Thymus (tissue), 14 donors: Measurements from ENCODE around the gene DNAI4. TPM values are rescaled to one million over a fixed set of nuclear protein-coding genes. Genes with fewer than 3 reads are reported as not detected.
"Not testable (repeated sequence)": the region's sequence is repeated elsewhere in the genome, so short reads cannot be mapped to it uniquely, and the experiment has no call there.

Experiments
- DNase-seq, 9 donors: peaks; one replicate each; pipeline ENCODE4 v3.0.0-alpha.2; 2013; ENCODE audit warnings: low spot score in 9 of 9, low read depth in 6 of 9, missing footprints in 1 of 9
- H3K27ac ChIP-seq, 2 donors: one replicate each; pipeline ENCODE4 v1.5.1; 2013; ENCODE audit warnings: control low read depth in 1 of 2, low read depth in 1 of 2, low read length in 1 of 2, mild to moderate bottlenecking in 1 of 2, moderate library complexity in 1 of 2
- H3K27me3 ChIP-seq, 2 donors: one replicate each; pipeline ENCODE4 v1.5.1; 2013; ENCODE audit warnings: low read length in 1 of 2; ENCODE audit not compliant: control insufficient read depth in 2 of 2, insufficient read depth in 1 of 2
- H3K36me3 ChIP-seq, 2 donors: one replicate each; pipeline ENCODE4 v1.5.1; 2013; ENCODE audit warnings: low read length in 1 of 2, mild to moderate bottlenecking in 1 of 2, moderate library complexity in 1 of 2; ENCODE audit not compliant: control insufficient read depth in 2 of 2, insufficient read depth in 2 of 2
- H3K4me1 ChIP-seq, 2 donors: one replicate each; pipeline ENCODE4 v1.5.1; 2013; ENCODE audit warnings: low read length in 2 of 2; ENCODE audit not compliant: control insufficient read depth in 2 of 2, insufficient read depth in 2 of 2
- H3K4me3 ChIP-seq, 2 donors: one replicate each; pipeline ENCODE4 v1.5.1; 2013; ENCODE audit warnings: low read length in 2 of 2, control low read depth in 1 of 2, mild to moderate bottlenecking in 1 of 2
- H3K9me3 ChIP-seq, 2 donors: one replicate each; pipeline ENCODE4 v1.5.1; 2013; ENCODE audit warnings: low read length in 1 of 2, mild to moderate bottlenecking in 1 of 2; ENCODE audit not compliant: control insufficient read depth in 2 of 2, insufficient read depth in 1 of 2
- WGBS: extraction: QIAGEN DNeasy Blood & Tissue Kit; methylation state at CpG from one replicate; pipeline ENCODE4 v1.1.7; 2013; 5-methylcytosine and 5-hydroxymethylcytosine counted together
- long read RNA-seq, 10 donors: transcript quantifications; one replicate each; lab custom pipeline, GENCODE V29; 2026
- polyA plus RNA-seq: library from polyadenylated mRNA; stranded (reverse); fragments of 200-250 nt; gene quantifications from one replicate; pipeline ENCODE4 v1.2.3, GENCODE V29; 2013
- total RNA-seq: library from RNA; stranded (reverse); fragments of 120-200 nt; gene quantifications from one replicate; pipeline ENCODE4 v1.2.4, GENCODE V29; 2013
- donor health status: healthy.

Gene DNAI4
- total RNA-seq (14.3 TPM), polyA plus RNA-seq (4.9 TPM)
- long read RNA-seq, donor 1, result 0 reads
- long read RNA-seq, donor 2, partial matches to known transcripts, result 56 of 62 reads
- long read RNA-seq, donor 2, other reads (novel, unspliced or antisense), result 6 of 62 reads
- long read RNA-seq, donor 3, partial matches to known transcripts, result 5 of 5 reads
- long read RNA-seq, donor 3, other reads (novel, unspliced or antisense), result 0 of 5 reads
- long read RNA-seq, donor 4, result 0 reads
- long read RNA-seq, donor 5, partial matches to known transcripts, result 0 of 2 reads
- long read RNA-seq, donor 5, other reads (novel, unspliced or antisense), result 0 of 2 reads
- long read RNA-seq, donor 6, partial matches to known transcripts, result 0 of 1 reads
- long read RNA-seq, donor 6, other reads (novel, unspliced or antisense), result 0 of 1 reads
- long read RNA-seq, donor 7, result 0 reads
- long read RNA-seq, donor 8, result 0 reads
- long read RNA-seq, donor 9, partial matches to known transcripts, result 5 of 5 reads
- long read RNA-seq, donor 9, other reads (novel, unspliced or antisense), result 0 of 5 reads
- long read RNA-seq, donor 10, partial matches to known transcripts, result 5 of 18 reads
- long read RNA-seq, donor 10, other reads (novel, unspliced or antisense), result 12 of 18 reads

- Histone ChIP-seq H3K4me1 (peaks cover 15 to 24% of the 10 kb centered on the region in 2 donors), H3K27ac (peak within 1 kb of the TSS; percentile 95 to 97), H3K4me3 (peak within 1 kb of the TSS; percentile 90 to 91), H3K36me3 (peaks cover 4 to 5% of the 10 kb centered on the region in 2 donors), H3K9me3 (peaks cover 1 to 6% of the 10 kb centered on the region in 2 donors), H3K27me3 (no peaks in the 10 kb centered on the region)
- WGBS, result under 1% methylated on average over 64 of the region's 64 CpGs
- peak; percentile 92 to 98 (median 94) for DNase-seq
Measured at GRCh38 chr1:66924756-66925557, at the start of gene DNAI4, which contains the start of gene MIER1. DNAI4 (minus strand) TSS chr1:66924856; CDS start chr1:66924831, 25 bp downstream. MIER1 (plus strand) TSS chr1:66924990; CDS start chr1:66925029, 39 bp downstream.

DNA sequence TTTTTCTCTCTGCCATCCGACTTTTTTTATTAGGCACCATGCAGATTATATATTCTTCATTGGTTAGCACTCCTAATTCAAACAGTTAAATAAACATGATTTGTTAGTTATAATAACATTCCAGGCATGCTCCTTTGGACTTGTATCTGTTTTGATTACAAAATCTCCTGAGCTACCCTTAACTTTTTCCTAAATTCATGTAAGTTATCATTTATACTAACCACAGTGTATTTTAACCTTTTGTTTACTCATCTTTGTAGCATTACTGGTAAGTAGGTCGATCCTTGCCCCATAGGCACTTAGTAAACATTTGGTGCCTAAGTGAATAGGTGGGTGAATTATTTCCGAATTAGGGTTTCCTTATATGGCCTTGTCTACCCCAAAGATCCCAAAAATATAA is 43.9 kb upstream of the DNAI4 start:
- Histone ChIP-seq H3K9me3 (peaks cover 0 to 3% of the 10 kb centered on the region in 2 donors), H3K4me1 (no peaks in the 10 kb centered on the region), H3K36me3 (peaks cover 15 to 46% of the 10 kb centered on the region in 2 donors), H3K27me3 (no peaks in the 10 kb centered on the region), H3K27ac (no peak overlapping the region), H3K4me3 (no peak overlapping the region)
- WGBS, result 98% methylated on average over 3 of the region's 3 CpGs
- no peak for DNase-seq

DNA sequence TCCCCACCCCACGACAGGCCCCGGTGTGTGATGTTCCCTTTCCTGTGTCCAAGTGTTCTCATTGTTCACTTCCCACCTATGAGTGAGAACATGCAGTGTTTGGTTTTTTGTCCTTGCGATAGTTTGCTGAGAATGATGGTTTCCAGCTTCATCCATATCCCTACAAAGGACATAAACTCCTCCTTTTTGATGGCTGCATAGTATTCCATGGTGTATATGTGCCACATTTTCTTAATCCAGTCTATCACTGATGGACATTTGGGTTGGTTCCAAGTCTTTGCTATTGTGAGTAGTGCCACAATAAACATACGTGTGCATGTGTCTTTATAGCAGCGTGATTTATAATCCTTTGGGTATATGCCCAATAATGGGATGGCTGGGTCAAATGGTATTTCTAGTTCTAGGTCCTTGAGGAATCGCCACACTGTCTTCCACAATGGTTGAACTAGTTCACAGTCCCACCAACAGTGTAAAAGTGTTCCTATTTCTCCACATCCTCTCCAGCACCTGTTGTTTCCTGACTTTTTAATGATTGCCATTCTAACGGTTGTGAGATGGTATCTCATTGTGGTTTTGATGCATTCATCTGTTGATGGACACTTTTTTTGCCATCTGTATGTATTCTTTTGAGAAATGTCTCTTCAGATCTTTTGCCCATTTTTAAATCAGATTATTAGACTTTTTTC is 41.7 kb upstream of the DNAI4 start:
- H3K27ac ChIP-seq, H3K4me1 ChIP-seq, H3K27me3 ChIP-seq, H3K4me3 ChIP-seq, H3K9me3 ChIP-seq, DNase-seq: not testable (repeated sequence)
- peaks cover 20 to 55% of the 10 kb centered on the region in 2 donors for H3K36me3 ChIP-seq
- 86% methylated on average over 7 of the region's 7 CpGs for WGBS

GRCh38 chr1:66957938-66958337 is 33.3 kb upstream of the DNAI4 start:
- no peak overlapping the region for H3K27ac ChIP-seq
- no peaks in the 10 kb centered on the region for H3K9me3 ChIP-seq
- H3K4me1 ChIP-seq, result no peaks in the 10 kb centered on the region
- no peak for DNase-seq
- no peaks in the 10 kb centered on the region for H3K27me3 ChIP-seq
- no peak overlapping the region for H3K4me3 ChIP-seq
- WGBS, result 98% methylated on average over 3 of the region's 3 CpGs
- H3K36me3 ChIP-seq, result peaks cover 8 to 62% of the 10 kb centered on the region in 2 donors

DNA sequence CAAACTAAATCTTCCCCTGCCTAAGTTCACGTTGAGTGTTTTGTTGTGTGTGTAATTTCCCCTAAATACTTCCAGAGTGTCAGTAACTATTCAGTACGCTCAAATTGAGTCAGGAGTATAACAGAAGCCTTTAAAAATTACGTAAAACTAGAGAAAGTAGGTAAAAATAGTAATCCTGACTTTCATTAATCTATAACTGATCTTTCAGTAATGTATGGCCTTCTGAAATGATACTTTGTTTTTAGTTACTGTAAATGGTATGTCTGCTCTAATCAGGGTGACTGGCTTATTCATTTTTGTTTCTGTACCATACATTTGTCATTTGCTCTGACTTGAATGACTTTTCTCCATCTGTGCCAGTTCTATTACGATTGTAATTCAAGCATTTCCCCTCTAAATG is 29.6 kb upstream of the DNAI4 start:
- Histone ChIP-seq H3K4me1 (no peaks in the 10 kb centered on the region), H3K27ac (no peak overlapping the region), H3K4me3 (no peak overlapping the region), H3K9me3 (no peaks in the 10 kb centered on the region), H3K36me3 (peaks cover 10 to 64% of the 10 kb centered on the region in 2 donors), H3K27me3 (no peaks in the 10 kb centered on the region)
- 96% methylated on average over 4 of the region's 4 CpGs for WGBS
- DNase-seq, result no peak

GRCh38 chr1:66951513-66951912 is 26.9 kb upstream of the DNAI4 start:
- DNase-seq, result no peak
- 98% methylated on average over 6 of the region's 6 CpGs for WGBS
- H3K9me3 ChIP-seq, result no peaks in the 10 kb centered on the region
- H3K4me3 ChIP-seq, result no peak overlapping the region
- H3K27me3 ChIP-seq, result no peaks in the 10 kb centered on the region
- no peaks in the 10 kb centered on the region for H3K4me1 ChIP-seq
- peaks cover 18 to 68% of the 10 kb centered on the region in 2 donors for H3K36me3 ChIP-seq
- H3K27ac ChIP-seq, result no peak overlapping the region

GRCh38 chr1:66947267-66947666 is 22.6 kb upstream of the DNAI4 start:
- Histone ChIP-seq H3K9me3 (no peaks in the 10 kb centered on the region), H3K27me3 (no peaks in the 10 kb centered on the region), H3K4me3 (no peak overlapping the region), H3K4me1 (no peaks in the 10 kb centered on the region), H3K27ac (no peak overlapping the region), H3K36me3 (peaks cover 20 to 64% of the 10 kb centered on the region in 2 donors)
- WGBS, result 98% methylated on average over 1 of the region's 1 CpG
- no peak for DNase-seq

- Histone ChIP-seq H3K27me3 (no peaks in the 10 kb centered on the region), H3K4me1 (no peaks in the 10 kb centered on the region), H3K36me3 (peaks cover 13 to 61% of the 10 kb centered on the region in 2 donors), H3K9me3 (no peaks in the 10 kb centered on the region), H3K4me3 (no peak overlapping the region), H3K27ac (no peak overlapping the region)
- DNase-seq, result no peak
- WGBS, result 98% methylated on average over 3 of the region's 3 CpGs
Measured at GRCh38 chr1:66945316-66945715, 20.7 kb upstream of the DNAI4 start.
